ENCODE results near the gene DSTN.

DNA sequence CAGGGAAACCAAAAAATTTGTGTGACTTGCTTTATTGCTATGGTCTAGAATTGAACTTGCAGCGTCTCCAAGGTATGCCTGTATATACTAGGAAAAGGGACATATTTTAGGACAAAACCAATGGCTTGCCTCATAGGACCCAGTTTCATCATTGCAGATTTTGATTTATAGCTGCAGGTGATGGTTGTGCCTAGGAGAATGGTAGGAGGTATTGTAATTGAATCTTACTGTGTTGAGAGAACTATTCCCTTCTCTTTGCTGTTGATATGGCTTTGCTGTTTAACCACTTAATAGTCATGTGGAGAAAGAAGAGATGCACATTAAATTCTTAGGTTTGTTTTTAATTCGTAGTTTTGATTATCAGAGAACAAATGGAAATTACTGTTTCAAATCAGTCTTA is 16.4 kb downstream of the DSTN start:
- TF ChIP-seq, protein P1, sequence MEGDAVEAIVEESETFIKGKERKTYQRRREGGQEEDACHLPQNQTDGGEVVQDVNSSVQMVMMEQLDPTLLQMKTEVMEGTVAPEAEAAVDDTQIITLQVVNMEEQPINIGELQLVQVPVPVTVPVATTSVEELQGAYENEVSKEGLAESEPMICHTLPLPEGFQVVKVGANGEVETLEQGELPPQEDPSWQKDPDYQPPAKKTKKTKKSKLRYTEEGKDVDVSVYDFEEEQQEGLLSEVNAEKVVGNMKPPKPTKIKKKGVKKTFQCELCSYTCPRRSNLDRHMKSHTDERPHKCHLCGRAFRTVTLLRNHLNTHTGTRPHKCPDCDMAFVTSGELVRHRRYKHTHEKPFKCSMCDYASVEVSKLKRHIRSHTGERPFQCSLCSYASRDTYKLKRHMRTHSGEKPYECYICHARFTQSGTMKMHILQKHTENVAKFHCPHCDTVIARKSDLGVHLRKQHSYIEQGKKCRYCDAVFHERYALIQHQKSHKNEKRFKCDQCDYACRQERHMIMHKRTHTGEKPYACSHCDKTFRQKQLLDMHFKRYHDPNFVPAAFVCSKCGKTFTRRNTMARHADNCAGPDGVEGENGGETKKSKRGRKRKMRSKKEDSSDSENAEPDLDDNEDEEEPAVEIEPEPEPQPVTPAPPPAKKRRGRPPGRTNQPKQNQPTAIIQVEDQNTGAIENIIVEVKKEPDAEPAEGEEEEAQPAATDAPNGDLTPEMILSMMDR (IDR thresholded peaks at IDR 0.05) = no peak
- no peak for TF ChIP-seq POLR2A (IDR thresholded peaks at IDR 0.05)
- TF ChIP-seq EP300 (IDR thresholded peaks at IDR 0.05) = no peak

All from gastroesophageal sphincter (tissue), 3 donors.